GM10248 (cell line): ENCODE data around the gene TUBGCP2.
A peak's percentile ranks its signal among the peaks of the same experiment; 100 is the strongest.
"Not testable (repeated sequence)": the region's sequence is repeated elsewhere in the genome, so short reads cannot be mapped to it uniquely, and the experiment has no call there.

ENCODE experiments used
- CTCF ChIA-PET: fragments of 300-600 bp; sonication (Branson Sonifier 250); formaldehyde crosslinking; extraction: SDS; loops from one replicate; lab custom pipeline; 2021; ENCODE audit warnings: antibody characterized with exemption; lab: Yijun Ruan, JAX
- POLR2A ChIA-PET: fragments of 350-650 bp; sonication (Branson Sonifier 250); formaldehyde crosslinking; extraction: SDS; loops from one replicate; lab custom pipeline; 2020; ENCODE audit warnings: antibody characterized with exemption; lab: Yijun Ruan, JAX
- DNase-seq: peaks from one replicate; pipeline ENCODE4 v3.0.0; 2012; ENCODE audit errors: extremely low spot score
- CTCF ChIP-seq: IDR thresholded peaks from 2 replicates; pipeline ENCODE4 v1.5.1; 2012; ENCODE audit warnings: mild to moderate bottlenecking, low read depth; ENCODE audit errors: extremely low read depth, missing control alignments, control extremely low read depth

TUBGCP2 gene

GRCh38 chr10:133324857-133325260 is 16.2 kb upstream of the TUBGCP2 start:
- CTCF ChIA-PET, result interaction anchor here (1.1 to 2.2 kb wide), 2 partner anchors 11 to 37 kb away, joined by 4 to 13 read pairs; no protein-coding TSS in a partner anchor
- no peak for TF ChIP-seq CTCF
- DNase-seq, result no peak
- POLR2A ChIA-PET, result no interaction called here

- no peak for DNase-seq
- CTCF ChIA-PET, result interaction anchor here (1.1 to 2.2 kb wide), 2 partner anchors 10 to 38 kb away, joined by 4 to 13 read pairs; no protein-coding TSS in a partner anchor
- POLR2A ChIA-PET, result no interaction called here
- TF ChIP-seq CTCF, result no peak
Observed at GRCh38 chr10:133324198-133324792, 15.6 kb upstream of the TUBGCP2 start.

DNA sequence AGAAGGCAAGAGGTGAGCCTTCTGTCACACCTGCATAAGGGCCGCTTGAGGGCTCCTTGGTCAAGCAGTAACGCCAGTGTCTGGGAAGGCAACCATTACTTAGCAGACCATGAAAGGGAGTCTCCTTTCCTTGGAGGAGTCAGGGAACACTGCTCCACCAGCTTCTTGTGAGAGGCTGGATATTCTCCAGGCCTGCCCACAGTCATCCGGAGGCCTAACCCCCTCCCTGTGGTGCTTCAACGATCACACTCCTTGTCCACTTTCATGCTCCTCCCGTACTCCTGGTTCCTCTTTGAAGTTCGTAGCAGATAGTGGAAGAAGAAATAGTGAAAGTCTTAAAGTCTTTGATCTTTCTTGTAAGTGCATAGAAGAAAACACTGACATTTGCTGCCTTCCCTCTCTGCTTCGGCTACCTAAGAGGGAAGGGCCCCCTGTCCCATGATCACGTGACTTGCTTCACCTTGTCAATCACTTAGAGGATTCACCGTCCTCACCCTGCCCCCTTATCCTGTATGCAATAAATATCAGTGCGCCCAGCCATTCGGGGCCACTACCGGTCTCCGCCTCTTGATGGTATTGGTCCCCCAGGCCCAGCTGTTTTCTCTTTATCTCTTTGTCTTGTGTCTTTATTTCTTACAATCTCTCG is 13.5 kb upstream of the TUBGCP2 start:
- CTCF ChIA-PET, POLR2A ChIA-PET: not testable (repeated sequence)

GRCh38 chr10:133320852-133321422 is 12.3 kb upstream of the TUBGCP2 start:
- DNase-seq, POLR2A ChIA-PET: not testable (repeated sequence)
- CTCF ChIA-PET, result interaction anchor here (3.7 kb wide), 1 partner anchor 8 kb away, joined by 20 read pairs; no protein-coding TSS in a partner anchor

More for the DNA sequence above, 13.5 kb upstream of the TUBGCP2 start:
- not testable (repeated sequence) for DNase-seq

- peak; percentile 80 for TF ChIP-seq CTCF
- DNase-seq, result peak; percentile 74
- CTCF ChIA-PET, result interaction anchor here (0.6 to 3.7 kb wide), 7 partner anchors 9 to 39 kb away, joined by 3 to 20 read pairs (median 4); no protein-coding TSS in a partner anchor
- POLR2A ChIA-PET, result no interaction called here
Observed at GRCh38 chr10:133318494-133319127, 9.9 kb upstream of the TUBGCP2 start.

GRCh38 chr10:133316732-133317131 is 8.1 kb upstream of the TUBGCP2 start:
- TF ChIP-seq CTCF, result no peak
- no peak for DNase-seq
- CTCF ChIA-PET, result interaction anchor here (0.8 kb wide), 1 partner anchor 10 kb away, joined by 3 read pairs; no protein-coding TSS in a partner anchor
- POLR2A ChIA-PET, result no interaction called here

GRCh38 chr10:133316266-133316665 is 7.6 kb upstream of the TUBGCP2 start:
- ChIA-PET CTCF (interaction anchor here (0.7 to 4.2 kb wide), 5 partner anchors 10 to 173 kb away, joined by 3 to 44 read pairs (median 3); no protein-coding TSS in a partner anchor), POLR2A (no interaction called here)
- TF ChIP-seq CTCF, result no peak
- no peak for DNase-seq
